Measurements from ENCODE around the gene C1QL1.

GRCh38 chr17:44910231-44911106 lies 57.6 kb downstream of the C1QL1 start:
- TF ChIP-seq, protein P1, sequence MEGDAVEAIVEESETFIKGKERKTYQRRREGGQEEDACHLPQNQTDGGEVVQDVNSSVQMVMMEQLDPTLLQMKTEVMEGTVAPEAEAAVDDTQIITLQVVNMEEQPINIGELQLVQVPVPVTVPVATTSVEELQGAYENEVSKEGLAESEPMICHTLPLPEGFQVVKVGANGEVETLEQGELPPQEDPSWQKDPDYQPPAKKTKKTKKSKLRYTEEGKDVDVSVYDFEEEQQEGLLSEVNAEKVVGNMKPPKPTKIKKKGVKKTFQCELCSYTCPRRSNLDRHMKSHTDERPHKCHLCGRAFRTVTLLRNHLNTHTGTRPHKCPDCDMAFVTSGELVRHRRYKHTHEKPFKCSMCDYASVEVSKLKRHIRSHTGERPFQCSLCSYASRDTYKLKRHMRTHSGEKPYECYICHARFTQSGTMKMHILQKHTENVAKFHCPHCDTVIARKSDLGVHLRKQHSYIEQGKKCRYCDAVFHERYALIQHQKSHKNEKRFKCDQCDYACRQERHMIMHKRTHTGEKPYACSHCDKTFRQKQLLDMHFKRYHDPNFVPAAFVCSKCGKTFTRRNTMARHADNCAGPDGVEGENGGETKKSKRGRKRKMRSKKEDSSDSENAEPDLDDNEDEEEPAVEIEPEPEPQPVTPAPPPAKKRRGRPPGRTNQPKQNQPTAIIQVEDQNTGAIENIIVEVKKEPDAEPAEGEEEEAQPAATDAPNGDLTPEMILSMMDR (IDR thresholded peaks at IDR 0.05; ENCODE audit: borderline replicate concordance, extremely low read depth, low read length, poor library complexity, severe bottlenecking), result no peak
- no peak for TF ChIP-seq EZH2 (IDR thresholded peaks at IDR 0.05; ENCODE audit: borderline replicate concordance, low read depth, low read length, severe bottlenecking)
